Measurements from ENCODE around the gene NXPH4. TPM values are rescaled to one million over a fixed set of nuclear protein-coding genes. Genes with fewer than 3 reads are reported as not detected.

Gene NXPH4
- total RNA-seq, 1 donor from 2014 or later = not detected

- no peak for DNase-seq (ENCODE audit: low read depth)
- TF ChIP-seq CTCF (conservative IDR thresholded peaks at IDR 0.05; ENCODE audit: low read depth, low read length) = no peak
- no peak overlapping the region for H3K4me3 ChIP-seq (ENCODE audit: low read depth, low read length)
These were observed 14.9 kb downstream of the NXPH4 start for GRCh38 chr12:57231276-57232021.

- no peak overlapping the region for H3K4me3 ChIP-seq (ENCODE audit: low read depth, low read length)
- DNase-seq (ENCODE audit: low read depth) = no peak
- TF ChIP-seq CTCF (conservative IDR thresholded peaks at IDR 0.05; ENCODE audit: low read depth, low read length) = no peak
These were observed 15.7 kb downstream of the NXPH4 start for GRCh38 chr12:57232156-57232756.

GRCh38 chr12:57233357-57234232, 17.0 kb downstream of the NXPH4 start:
- no peak for TF ChIP-seq CTCF (conservative IDR thresholded peaks at IDR 0.05; ENCODE audit: low read depth, low read length)
- H3K4me3 ChIP-seq (ENCODE audit: low read depth, low read length) = no peak overlapping the region
- no peak for DNase-seq (ENCODE audit: low read depth)

- TF ChIP-seq CTCF (conservative IDR thresholded peaks at IDR 0.05; ENCODE audit: low read depth, low read length) = no peak
- no peak overlapping the region for H3K4me3 ChIP-seq (ENCODE audit: low read depth, low read length)
- no peak for DNase-seq (ENCODE audit: low read depth)
These were observed 17.6 kb downstream of the NXPH4 start for GRCh38 chr12:57234233-57234570.

GRCh38 chr12:57234571-57235016, 18.0 kb downstream of the NXPH4 start:
- no peak overlapping the region for H3K4me3 ChIP-seq (ENCODE audit: low read depth, low read length)
- no peak for TF ChIP-seq CTCF (conservative IDR thresholded peaks at IDR 0.05; ENCODE audit: low read depth, low read length)
- DNase-seq (ENCODE audit: low read depth) = no peak

- no peak overlapping the region for H3K4me3 ChIP-seq (ENCODE audit: low read depth, low read length)
- DNase-seq (ENCODE audit: low read depth) = no peak
- TF ChIP-seq CTCF (conservative IDR thresholded peaks at IDR 0.05; ENCODE audit: low read depth, low read length) = no peak
These were observed 18.6 kb downstream of the NXPH4 start for GRCh38 chr12:57235017-57235727.
